Femur (tissue), 1 donor: Measurements from ENCODE around the gene PAX7.

Experiments used
- DNase-seq: peaks from one replicate; pipeline ENCODE4 v3.0.0-alpha.2; 2017

Gene PAX7

GRCh38 chr1:18768086-18768485, 137.4 kb downstream of the PAX7 start:
- DNase-seq, result no peak

DNA sequence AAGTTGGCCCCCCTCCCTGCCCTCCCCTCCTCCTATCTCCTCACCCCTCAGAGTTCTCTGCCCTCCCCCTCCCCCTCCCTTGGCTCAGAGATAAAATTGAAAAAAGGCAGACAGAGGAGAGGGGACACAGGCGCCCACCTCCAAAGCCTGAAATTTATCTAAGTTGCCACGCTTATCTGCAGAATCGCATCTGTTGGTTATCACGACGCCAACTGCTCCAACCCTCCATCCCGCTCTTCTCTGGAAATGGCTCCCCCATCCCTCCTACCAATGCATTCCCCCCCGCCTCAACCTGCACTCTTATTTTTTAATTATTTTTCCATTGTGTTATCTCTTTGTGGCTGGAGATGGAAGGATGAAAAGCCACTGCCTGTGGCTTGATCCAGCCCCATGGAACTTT, 138.5 kb downstream of the PAX7 start:
- DNase-seq, result no peak

GRCh38 chr1:18770799-18771198, 140.2 kb downstream of the PAX7 start:
- no peak for DNase-seq

- no peak for DNase-seq
Observed at GRCh38 chr1:18773753-18774152, 143.1 kb downstream of the PAX7 start.

DNA sequence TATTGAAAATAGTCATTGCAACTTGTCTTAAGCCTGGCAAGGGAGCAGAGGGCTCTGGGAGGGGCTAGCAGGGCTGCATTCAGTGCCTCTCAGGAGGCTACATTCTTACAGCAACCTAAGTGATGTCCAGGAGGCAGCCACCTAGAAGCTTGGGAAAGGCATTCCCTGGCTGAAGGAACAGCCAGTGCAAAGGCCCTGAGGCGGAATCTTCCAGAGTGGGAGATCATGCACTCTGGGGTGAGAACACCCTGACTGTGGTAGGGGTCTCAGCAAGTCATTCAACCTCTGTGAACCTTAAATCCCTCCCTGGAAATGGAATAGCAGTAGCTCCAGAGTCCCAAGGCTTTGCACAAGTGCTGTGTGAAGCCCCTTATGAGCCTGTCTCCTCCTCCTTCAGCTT, 144.7 kb downstream of the PAX7 start:
- no peak for DNase-seq

DNA sequence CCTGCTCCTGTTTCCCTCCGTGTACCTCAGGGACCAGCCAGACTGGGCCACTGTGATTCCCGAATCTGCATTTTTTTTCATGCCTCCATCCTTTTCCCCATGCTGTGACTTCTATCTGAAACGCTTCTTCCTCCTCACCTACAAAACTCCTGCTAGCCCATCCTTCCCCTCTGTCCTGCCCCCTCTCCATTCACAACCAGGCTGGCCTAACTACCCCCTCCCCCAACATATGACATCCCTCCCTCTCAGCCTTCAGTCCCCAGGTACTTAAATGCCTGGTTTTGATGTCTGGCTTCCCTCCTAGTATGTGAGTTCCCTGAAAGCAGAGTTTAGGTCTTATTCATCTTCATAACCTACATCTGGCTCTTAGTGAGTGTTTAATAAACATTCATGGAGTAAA, 146.1 kb downstream of the PAX7 start:
- no peak for DNase-seq

DNA sequence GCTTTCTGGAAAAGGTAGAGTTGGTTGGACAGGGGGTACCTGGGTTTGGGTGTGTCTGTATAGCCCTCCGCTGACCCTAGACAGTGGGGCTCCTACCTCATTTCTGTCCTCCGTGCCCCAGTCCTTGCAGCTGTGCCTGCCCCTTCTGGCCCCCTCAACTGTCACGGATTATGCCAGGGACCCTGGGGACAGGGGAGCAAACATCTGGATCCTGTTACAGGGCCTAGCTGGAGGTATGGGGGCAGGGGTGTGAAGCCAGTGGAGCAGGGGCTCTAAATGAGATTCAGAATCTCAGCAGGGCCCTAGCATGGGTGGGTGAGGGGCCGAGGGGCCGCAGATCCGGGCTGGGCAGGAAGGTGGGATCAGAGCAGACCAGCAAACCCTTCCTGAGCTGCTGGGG, 147.8 kb downstream of the PAX7 start:
- DNase-seq, result no peak

GRCh38 chr1:18781031-18781430, 150.4 kb downstream of the PAX7 start:
- DNase-seq, result no peak

DNA sequence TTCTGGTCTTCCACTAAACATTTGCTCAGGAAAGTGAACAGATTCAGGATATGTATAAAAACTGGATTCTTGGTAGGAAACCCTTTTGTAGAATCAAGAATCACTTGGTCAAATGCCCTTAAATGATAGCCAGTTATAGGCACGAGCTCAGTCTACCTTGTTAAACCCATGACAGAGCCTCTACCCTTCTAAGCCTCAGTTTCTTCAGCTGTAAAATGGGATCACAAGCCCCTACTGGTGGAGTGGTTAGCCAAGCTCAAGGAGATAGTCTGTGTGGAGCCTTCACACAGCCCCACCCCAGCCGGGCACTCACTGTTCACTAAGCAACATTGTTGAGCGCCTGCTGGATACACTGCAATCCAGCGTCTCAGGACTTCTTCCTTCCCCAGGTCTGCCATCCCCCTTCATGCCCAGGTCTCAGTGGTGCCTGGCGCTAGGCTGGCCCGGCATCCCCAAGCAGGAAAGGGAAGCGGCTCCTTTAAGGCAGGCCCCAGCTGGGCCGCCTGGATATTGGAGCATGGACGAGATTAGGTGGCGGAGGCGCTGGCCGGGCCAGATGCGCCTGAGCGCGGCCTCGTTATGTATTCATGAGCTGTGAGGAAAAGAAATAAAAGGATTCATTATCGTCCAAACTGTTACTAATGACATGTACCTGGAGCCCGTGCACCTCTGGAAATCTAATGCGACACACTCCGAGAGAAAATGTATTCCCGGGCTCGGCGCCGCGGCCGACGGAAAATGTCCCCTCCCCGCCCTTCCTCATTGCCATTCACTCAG, 153.2 kb downstream of the PAX7 start:
- DNase-seq, result peak; percentile 36

- no peak for DNase-seq
Observed at GRCh38 chr1:18784482-18784831, 153.8 kb downstream of the PAX7 start.

DNA sequence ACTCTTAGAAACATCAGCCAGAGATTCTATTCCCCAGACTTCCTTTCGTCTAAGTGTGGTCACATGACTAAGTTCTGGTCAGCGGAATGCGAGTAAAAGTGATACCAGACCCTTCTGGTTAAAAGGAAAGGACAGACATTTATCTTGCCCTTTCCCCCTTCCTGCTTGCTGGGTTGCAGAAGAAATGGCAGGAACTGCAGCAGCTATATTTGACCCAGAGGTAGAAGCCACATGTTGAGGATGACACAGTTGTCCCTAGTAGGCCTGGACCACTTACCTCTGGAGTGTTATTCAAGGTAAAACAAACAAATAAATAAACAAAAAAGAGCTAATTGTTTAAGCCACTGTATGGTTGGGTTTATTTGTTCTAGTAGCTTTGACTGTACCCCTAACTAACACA, 155.5 kb downstream of the PAX7 start:
- no peak for DNase-seq

DNA sequence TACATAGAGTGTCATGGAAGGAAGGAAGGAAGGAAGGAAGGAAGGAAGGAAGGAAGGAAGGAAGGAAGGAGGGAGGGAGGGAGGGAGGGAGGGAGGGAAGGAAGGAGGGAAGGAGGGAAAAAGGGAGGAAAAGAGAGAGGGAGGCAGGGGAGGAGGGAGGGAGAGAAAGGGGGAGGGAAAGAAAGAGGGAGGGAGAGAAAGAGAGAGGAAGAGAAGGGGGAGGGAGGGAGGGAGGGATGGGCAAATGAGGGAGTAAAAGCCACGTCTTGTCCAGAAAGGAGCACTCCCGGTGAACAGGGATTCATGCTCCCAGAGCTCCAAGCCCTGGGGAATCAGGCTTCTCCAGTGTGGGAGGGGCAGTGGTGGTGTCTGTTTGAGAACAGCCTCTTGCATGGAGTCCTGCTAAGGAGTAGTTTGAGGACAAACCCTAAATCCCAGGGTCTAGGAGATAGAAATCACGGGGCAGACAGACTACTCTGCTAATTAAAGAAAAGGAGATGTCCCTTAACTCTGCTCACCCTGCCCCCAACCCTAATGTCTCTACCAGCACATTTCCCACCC, 157.3 kb downstream of the PAX7 start:
- no peak for DNase-seq

GRCh38 chr1:18789246-18789645, 158.6 kb downstream of the PAX7 start:
- no peak for DNase-seq

DNA sequence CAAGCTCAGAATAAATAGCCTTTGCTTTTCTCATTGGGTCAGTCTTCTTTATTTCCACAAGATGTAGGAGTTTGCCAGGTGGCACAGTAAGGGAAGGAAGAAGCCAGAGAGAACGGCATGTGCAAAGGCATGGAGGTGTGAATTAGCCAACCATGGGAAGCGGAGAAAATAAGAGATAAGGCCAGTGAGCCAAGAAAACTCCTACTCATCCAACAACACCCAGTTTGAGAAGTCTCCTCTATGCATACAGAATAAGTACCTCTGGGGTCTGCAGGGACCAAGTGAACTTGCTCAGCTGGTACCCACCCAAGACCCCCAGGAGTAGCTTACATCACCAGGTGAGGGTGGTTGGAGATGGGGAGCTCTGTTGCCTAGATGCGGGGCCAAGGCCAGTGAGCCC, 162.1 kb downstream of the PAX7 start:
- no peak for DNase-seq

- no peak for DNase-seq
Observed at GRCh38 chr1:18793164-18793563, 162.5 kb downstream of the PAX7 start.

GRCh38 chr1:18794051-18794450, 163.4 kb downstream of the PAX7 start:
- no peak for DNase-seq

- DNase-seq, result no peak
Observed at GRCh38 chr1:18794561-18794960, 163.9 kb downstream of the PAX7 start.

DNA sequence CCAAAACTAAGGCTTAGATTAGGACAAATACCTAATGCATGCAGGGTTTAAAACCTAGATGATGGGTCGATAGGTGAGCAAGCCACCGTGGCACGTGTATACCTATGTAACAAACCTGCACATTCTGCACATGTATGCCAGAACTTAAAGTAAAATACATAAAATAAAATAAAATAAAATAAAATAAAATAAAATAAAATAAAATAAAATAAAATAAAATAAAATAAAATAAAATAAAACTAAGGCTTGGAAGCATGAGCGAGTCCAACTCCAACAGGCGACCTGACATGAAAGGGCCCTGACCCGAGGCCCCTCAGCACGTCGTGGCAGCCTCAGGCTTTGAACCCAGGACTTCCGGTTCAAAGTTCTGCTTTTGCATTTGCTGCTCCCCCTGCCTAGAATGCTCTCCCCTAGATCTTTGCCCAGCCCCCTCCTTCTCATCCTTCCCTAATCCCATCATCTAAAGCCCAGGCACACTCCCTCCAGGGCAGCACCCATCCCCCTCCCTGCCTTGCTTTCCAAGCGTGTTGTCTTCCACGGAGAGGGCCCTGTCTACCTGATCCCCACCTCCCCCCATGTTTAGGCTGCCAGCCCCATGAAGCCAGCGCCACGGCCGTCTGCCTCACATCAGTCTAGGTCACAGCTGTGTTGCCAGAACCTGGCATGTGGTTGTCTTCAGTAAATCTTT, 164.5 kb downstream of the PAX7 start:
- DNase-seq, result no peak

DNA sequence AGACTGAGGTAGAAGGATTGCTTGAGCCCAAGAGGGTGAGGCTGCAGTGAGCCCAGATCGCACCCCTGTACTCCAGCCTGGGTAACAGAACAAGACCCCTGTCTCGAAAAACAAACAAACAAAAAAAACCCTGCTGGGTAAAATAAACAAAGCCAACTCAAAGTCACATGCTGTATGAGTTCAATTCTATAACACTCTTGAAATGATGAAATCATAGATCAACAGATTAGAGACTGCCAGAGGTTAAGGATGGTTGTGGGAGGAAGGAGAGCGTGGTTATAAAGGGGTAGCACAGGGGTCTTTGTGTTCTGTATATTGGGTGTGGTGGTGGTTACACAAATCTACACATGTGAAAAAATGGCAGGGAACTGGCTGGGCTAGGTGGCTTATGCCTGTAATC, 166.3 kb downstream of the PAX7 start:
- DNase-seq, result no peak
